PC-9 (cell line): ENCODE measurements around the gene PACRG. TPM values are rescaled to one million over a fixed set of nuclear protein-coding genes. Genes with fewer than 3 reads are reported as not detected.

Experiments used
- BruUV-seq: library from RNA; stranded (reverse); fragments of 400-500 nt; replicated peaks from 2 replicates; lab custom pipeline; 2021; lab: Mats Ljungman, UMichigan
- CTCF ChIA-PET: fragments of 300-600 bp; sonication (Branson Sonifier 250); formaldehyde crosslinking; loops from one replicate; lab custom pipeline; 2022; ENCODE audit warnings: antibody characterized with exemption; lab: Charles Lee
- POLR2A ChIA-PET: fragments of 300-600 bp; sonication (Branson Sonifier 250); formaldehyde crosslinking; loops from one replicate; lab custom pipeline; 2022; ENCODE audit warnings: antibody characterized with exemption; ENCODE audit not compliant: unreplicated experiment; lab: Charles Lee
- DNase-seq, 2 experiments: peaks; one replicate each; pipeline versions ENCODE4 v3.0.0 to v3.0.0-alpha.2; 2015 to 2022; ENCODE audit warnings: mixed read lengths in 1 of 2
- H2AFZ ChIP-seq: fragments of 200-600 bp; sonication (generic); 2 replicates; pipeline ENCODE4 v1.8.1; 2017; ENCODE audit warnings: antibody characterized with exemption
- H3F3A ChIP-seq: fragments of 200-600 bp; sonication (generic); 2 replicates; pipeline ENCODE4 v1.8.1; 2017; ENCODE audit warnings: antibody characterized with exemption, mild to moderate bottlenecking, low read depth; ENCODE audit not compliant: insufficient read depth
- H3K27ac ChIP-seq: fragments of 200-600 bp; sonication (generic); 2 replicates; pipeline ENCODE4 v1.6.1; 2016; ENCODE audit warnings: mixed run types
- H3K27me3 ChIP-seq: fragments of 200-600 bp; sonication (generic); 2 replicates; pipeline ENCODE4 v1.6.1; 2016; ENCODE audit warnings: low read depth, mixed run types; ENCODE audit not compliant: insufficient read depth
- H3K36me3 ChIP-seq: fragments of 200-600 bp; sonication (generic); 2 replicates; pipeline ENCODE4 v1.6.1; 2016; ENCODE audit warnings: low read depth, mixed run types
- H3K4me1 ChIP-seq: fragments of 200-600 bp; sonication (generic); replicated peaks from 2 replicates; pipeline ENCODE4 v1.6.1; 2016; ENCODE audit warnings: mixed run types; ENCODE audit not compliant: insufficient read depth
- H3K4me2 ChIP-seq: fragments of 200-600 bp; sonication (generic); 2 replicates; pipeline ENCODE4 v1.6.1; 2017; ENCODE audit warnings: mixed run types
- H3K4me3 ChIP-seq: fragments of 200-600 bp; sonication (generic); 2 replicates; pipeline ENCODE4 v1.6.1; 2016; ENCODE audit warnings: mixed run types
- H3K79me2 ChIP-seq: fragments of 200-600 bp; sonication (generic); 2 replicates; pipeline ENCODE4 v1.6.1; 2017; ENCODE audit warnings: low read depth, mixed run types
- H3K9me2 ChIP-seq: fragments of 200-600 bp; sonication (generic); 2 replicates; pipeline ENCODE4 v1.8.1; 2017; ENCODE audit warnings: mild to moderate bottlenecking; ENCODE audit not compliant: insufficient read depth
- H3K9me3 ChIP-seq: fragments of 200-600 bp; sonication (generic); 2 replicates; pipeline ENCODE4 v1.8.1; 2016; ENCODE audit warnings: low read depth; ENCODE audit not compliant: insufficient read depth
- H4K20me1 ChIP-seq: fragments of 200-600 bp; sonication (generic); 2 replicates; pipeline ENCODE4 v1.8.1; 2017; ENCODE audit not compliant: insufficient read depth
- CTCF ChIP-seq: fragments of 200-600 bp; sonication (generic); conservative IDR thresholded peaks from 2 replicates; pipeline ENCODE4 v1.6.1; 2017; ENCODE audit warnings: mixed run types, antibody characterized with exemption, mild to moderate bottlenecking, moderate library complexity
- EZH2 ChIP-seq: fragments of 200-600 bp; sonication (generic); IDR thresholded peaks from 2 replicates; pipeline ENCODE4 v1.8.0; 2017; ENCODE audit warnings: antibody characterized with exemption, low read depth
- intact Hi-C: fragments of 100-400 bp; cut with micrococcal nuclease; formaldehyde crosslinking; loops from one replicate; pipeline ENCODE4 v1.10.0; 2022; ENCODE audit not compliant: unreplicated experiment
- total RNA-seq: library from RNA; stranded (reverse); gene quantifications from 2 replicates; pipeline ENCODE4 v1.2.3, GENCODE V29; 2021

PACRG gene
- total RNA-seq, 1 experiment from 2014 or later, result not detected

DNA sequence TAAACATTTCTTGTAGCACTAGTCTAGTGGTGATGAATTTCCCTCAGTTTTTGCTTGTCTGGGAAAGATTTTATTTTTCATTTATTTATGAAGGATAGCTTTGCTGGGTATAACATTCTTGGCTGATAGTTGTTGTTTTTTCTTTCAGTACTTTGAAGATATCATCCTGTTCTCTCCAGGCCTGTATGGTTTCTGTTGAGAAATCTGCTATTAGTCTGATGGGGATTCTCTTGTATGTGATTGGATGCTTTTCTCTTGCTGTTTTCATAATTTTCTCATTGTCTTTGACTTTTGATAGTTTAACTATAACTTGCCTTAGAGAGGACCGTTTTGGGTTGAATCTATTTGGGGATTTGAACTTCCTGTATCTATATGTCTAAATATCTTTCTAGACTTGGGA, 207.1 kb downstream of the PACRG start:
- Histone ChIP-seq H3K27me3 (no peaks in the 10 kb centered on the region), H3F3A (no peaks in the 10 kb centered on the region), H3K4me1 (no peaks in the 10 kb centered on the region), H3K9me3 (no peaks in the 10 kb centered on the region), H3K79me2 (no peaks in the 10 kb centered on the region), H4K20me1 (no peaks in the 10 kb centered on the region), H3K4me2 (no peak overlapping the region), H3K9me2 (no peaks in the 10 kb centered on the region), H3K4me3 (no peak overlapping the region), H2AFZ (no peak overlapping the region), H3K36me3 (no peaks in the 10 kb centered on the region), H3K27ac (no peak overlapping the region)
- BruUV-seq, result no TSS peak
- TF ChIP-seq CTCF (no peak), EZH2 (no peak)
- intact Hi-C loops, result no loop called here
- no peak for DNase-seq
- ChIA-PET POLR2A (no interaction called here), CTCF (no interaction called here)

GRCh38 chr6:162940426-162940825, 212.7 kb downstream of the PACRG start:
- BruUV-seq, result no TSS peak
- no peak overlapping the region for H3K4me2 ChIP-seq
- H3K27ac ChIP-seq, result no peak overlapping the region
- H3F3A ChIP-seq, result no peaks in the 10 kb centered on the region
- no peaks in the 10 kb centered on the region for H3K9me2 ChIP-seq
- H3K4me1 ChIP-seq, result no peaks in the 10 kb centered on the region
- TF ChIP-seq CTCF (no peak), EZH2 (no peak)
- H3K79me2 ChIP-seq, result no peaks in the 10 kb centered on the region
- intact Hi-C loops, result no loop called here
- H3K36me3 ChIP-seq, result no peaks in the 10 kb centered on the region
- H4K20me1 ChIP-seq, result no peaks in the 10 kb centered on the region
- ChIA-PET CTCF (no interaction called here), POLR2A (no interaction called here)
- H3K9me3 ChIP-seq, result no peaks in the 10 kb centered on the region
- no peak overlapping the region for H2AFZ ChIP-seq
- DNase-seq, result no peak
- H3K4me3 ChIP-seq, result no peak overlapping the region
- H3K27me3 ChIP-seq, result no peaks in the 10 kb centered on the region

DNA sequence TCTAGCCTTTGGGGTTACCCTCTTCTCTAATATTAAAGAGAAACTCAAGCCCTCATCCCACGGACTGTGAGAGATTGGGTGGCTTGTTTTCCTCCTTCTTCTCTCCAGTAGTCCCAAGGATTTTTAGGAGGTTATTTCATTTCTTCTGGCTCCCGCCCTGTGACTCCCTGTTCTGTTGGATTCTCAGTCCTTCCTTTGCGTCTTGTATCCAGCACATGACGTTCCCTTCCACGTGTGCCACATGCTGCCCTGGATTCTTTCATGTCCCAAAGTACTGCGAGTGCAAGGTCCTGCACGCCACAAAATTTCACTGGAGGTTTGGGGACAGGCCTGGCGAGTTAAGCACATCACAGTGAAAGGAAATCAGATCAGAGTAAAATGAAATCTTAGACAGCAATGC, 213.4 kb downstream of the PACRG start:
- H3K4me3 ChIP-seq, result no peak overlapping the region
- TF ChIP-seq CTCF (no peak), EZH2 (no peak)
- no peak for DNase-seq
- CTCF ChIA-PET, result no interaction called here
- POLR2A ChIA-PET, result no interaction called here
- H3K79me2 ChIP-seq, result no peaks in the 10 kb centered on the region
- no peak overlapping the region for H2AFZ ChIP-seq
- H3K27ac ChIP-seq, result no peak overlapping the region
- H3K4me1 ChIP-seq, result no peaks in the 10 kb centered on the region
- H3K9me3 ChIP-seq, result no peaks in the 10 kb centered on the region
- H3K36me3 ChIP-seq, result no peaks in the 10 kb centered on the region
- no peaks in the 10 kb centered on the region for H3K27me3 ChIP-seq
- BruUV-seq, result no TSS peak
- no peaks in the 10 kb centered on the region for H3F3A ChIP-seq
- no peaks in the 10 kb centered on the region for H3K9me2 ChIP-seq
- H3K4me2 ChIP-seq, result no peak overlapping the region
- H4K20me1 ChIP-seq, result no peaks in the 10 kb centered on the region
- intact Hi-C loops, result no loop called here
